Right renal cortex interstitium (tissue), 3 donors: ENCODE data around the gene VPS54. TPM values are rescaled to one million over a fixed set of nuclear protein-coding genes. Genes with fewer than 3 reads are reported as not detected.

ENCODE experiments used
- DNase-seq, 3 donors: peaks; one replicate each; pipeline ENCODE4 v3.0.0-alpha.2; 2013; ENCODE audit warnings: low read depth in 3 of 3, low spot score in 2 of 3
- polyA plus RNA-seq, 3 donors: library from polyadenylated mRNA; unstranded; fragments of 120-200 nt; gene quantifications; one replicate each; pipeline ENCODE4 v1.2.1, GENCODE V29; 2013; ENCODE audit not compliant: insufficient read length in 3 of 3

The VPS54 gene
- polyA plus RNA-seq, 3 donors: 55.5 to 57.5 (median 56.2) TPM

- no peak for DNase-seq
Observed at GRCh38 chr2:63875559-63876245, 143.5 kb downstream of the VPS54 start.

- no peak for DNase-seq
Observed at GRCh38 chr2:63875131-63875527, 144.1 kb downstream of the VPS54 start.

GRCh38 chr2:63874204-63875130 lies 144.8 kb downstream of the VPS54 start:
- no peak for DNase-seq

- no peak for DNase-seq
Observed at GRCh38 chr2:63872571-63873328, 146.5 kb downstream of the VPS54 start.

- no peak for DNase-seq
Observed at GRCh38 chr2:63871864-63872263, 147.4 kb downstream of the VPS54 start.

GRCh38 chr2:63870679-63871078 lies 148.5 kb downstream of the VPS54 start:
- DNase-seq: no peak

GRCh38 chr2:63866009-63866709 lies 153.1 kb downstream of the VPS54 start:
- no peak for DNase-seq

- DNase-seq: no peak
Observed at GRCh38 chr2:63865159-63865799, 153.9 kb downstream of the VPS54 start.

- no peak for DNase-seq
Observed at GRCh38 chr2:63863707-63864106, 155.5 kb downstream of the VPS54 start.

GRCh38 chr2:63862806-63863205 lies 156.4 kb downstream of the VPS54 start:
- no peak for DNase-seq

- DNase-seq: no peak
Observed at GRCh38 chr2:63861220-63861822, 157.9 kb downstream of the VPS54 start.

GRCh38 chr2:63858291-63858690 lies 160.9 kb downstream of the VPS54 start:
- DNase-seq: no peak

GRCh38 chr2:63856303-63856603 lies 163.0 kb downstream of the VPS54 start:
- DNase-seq: no peak

GRCh38 chr2:63855418-63856302 lies 163.6 kb downstream of the VPS54 start:
- no peak for DNase-seq

GRCh38 chr2:63853527-63854310 lies 165.5 kb downstream of the VPS54 start:
- no peak for DNase-seq

GRCh38 chr2:63851691-63852311 lies 167.4 kb downstream of the VPS54 start:
- no peak for DNase-seq

GRCh38 chr2:63850649-63851048 lies 168.6 kb downstream of the VPS54 start:
- no peak for DNase-seq

GRCh38 chr2:63850204-63850571 lies 169.0 kb downstream of the VPS54 start:
- no peak for DNase-seq
